Glutamatergic neuron (in vitro differentiated cells): ENCODE data around the gene KRT6C. TPM values are rescaled to one million over a fixed set of nuclear protein-coding genes. Genes with fewer than 3 reads are reported as not detected.

Source experiments
- DNase-seq: peaks from one replicate; pipeline ENCODE4 v3.0.0; 2022
- H3K27ac Mint-ChIP-seq: one replicate; pipeline ENCODE4 v1.8.0; 2020; ENCODE audit warnings: mild to moderate bottlenecking, mixed read lengths, inconsistent platforms; ENCODE audit not compliant: unreplicated experiment
- H3K27me3 Mint-ChIP-seq: one replicate; pipeline ENCODE4 v1.8.0; 2020; ENCODE audit warnings: mild to moderate bottlenecking, moderate library complexity, mixed read lengths, inconsistent platforms; ENCODE audit not compliant: unreplicated experiment
- H3K36me3 Mint-ChIP-seq: one replicate; pipeline ENCODE4 v1.8.0; 2020; ENCODE audit warnings: mild to moderate bottlenecking, mixed read lengths, inconsistent platforms; ENCODE audit not compliant: unreplicated experiment
- H3K4me1 Mint-ChIP-seq: one replicate; pipeline ENCODE4 v1.8.0; 2020; ENCODE audit warnings: mild to moderate bottlenecking, low read depth, mixed read lengths, inconsistent platforms; ENCODE audit not compliant: unreplicated experiment
- H3K4me3 Mint-ChIP-seq: one replicate; pipeline ENCODE4 v1.8.0; 2020; ENCODE audit warnings: mild to moderate bottlenecking, mixed read lengths, inconsistent platforms; ENCODE audit not compliant: unreplicated experiment
- H3K9me3 Mint-ChIP-seq: one replicate; pipeline ENCODE4 v1.8.0; 2020; ENCODE audit warnings: mild to moderate bottlenecking, moderate library complexity, mixed read lengths, inconsistent platforms; ENCODE audit not compliant: unreplicated experiment
- CTCF ChIP-seq: fragments of 200-600 bp; sonication (generic); IDR thresholded peaks from one replicate; pipeline ENCODE4 v1.5.0; 2021; ENCODE audit not compliant: partially characterized antibody, unreplicated experiment
- total RNA-seq: library from RNA; stranded (reverse); fragmentation: NEBNext Ultra II Directional; extraction: Animal tissue kit (Norgen Biotek cat#: 25700); gene quantifications from one replicate; pipeline ENCODE4 v1.2.1, GENCODE V29; 2021; ENCODE audit not compliant: unreplicated experiment

Gene KRT6C
- total RNA-seq, 1 donor from 2014 or later = not detected

GRCh38 chr12:52446367-52447045 lies 27.1 kb downstream of the KRT6C start:
- H3K36me3 Mint-ChIP-seq = peaks cover 7% of the 10 kb centered on the region
- no peak for DNase-seq
- no peak overlapping the region for H3K4me3 Mint-ChIP-seq
- TF ChIP-seq CTCF = no peak
- no peak overlapping the region for H3K27ac Mint-ChIP-seq
- no peaks in the 10 kb centered on the region for H3K27me3 Mint-ChIP-seq
- H3K9me3 Mint-ChIP-seq = no peaks in the 10 kb centered on the region
- H3K4me1 Mint-ChIP-seq = peaks cover 8% of the 10 kb centered on the region

GRCh38 chr12:52445876-52446275 lies 27.7 kb downstream of the KRT6C start:
- Mint-ChIP-seq H3K27me3 (no peaks in the 10 kb centered on the region), H3K4me3 (no peak overlapping the region), H3K27ac (no peak overlapping the region), H3K36me3 (peaks cover 7% of the 10 kb centered on the region), H3K4me1 (peaks cover 8% of the 10 kb centered on the region), H3K9me3 (no peaks in the 10 kb centered on the region)
- TF ChIP-seq CTCF = no peak
- no peak for DNase-seq

GRCh38 chr12:52444647-52445595 lies 28.7 kb downstream of the KRT6C start:
- DNase-seq = no peak

GRCh38 chr12:52443966-52444365 lies 29.6 kb downstream of the KRT6C start:
- no peak overlapping the region for H3K4me3 Mint-ChIP-seq
- H3K4me1 Mint-ChIP-seq = peaks cover 5% of the 10 kb centered on the region
- DNase-seq = no peak
- H3K9me3 Mint-ChIP-seq = no peaks in the 10 kb centered on the region
- TF ChIP-seq CTCF = no peak
- H3K27ac Mint-ChIP-seq = no peak overlapping the region
- no peaks in the 10 kb centered on the region for H3K27me3 Mint-ChIP-seq
- peaks cover 7% of the 10 kb centered on the region for H3K36me3 Mint-ChIP-seq

More at GRCh38 chr12:52444647-52445595, 28.7 kb downstream of the KRT6C start:
- Mint-ChIP-seq H3K4me3 (no peak overlapping the region), H3K27me3 (no peaks in the 10 kb centered on the region), H3K9me3 (no peaks in the 10 kb centered on the region), H3K36me3 (peaks cover 7% of the 10 kb centered on the region), H3K27ac (no peak overlapping the region), H3K4me1 (peaks cover 3% of the 10 kb centered on the region)
- no peak for TF ChIP-seq CTCF
